GM12801 (cell line): Measurements from ENCODE around the gene NAV2.

ENCODE experiments used
- CTCF ChIP-seq: IDR thresholded peaks from one replicate; pipeline ENCODE4 v1.5.1; 2011; ENCODE audit warnings: control low read depth; ENCODE audit not compliant: insufficient read length; ENCODE audit errors: extremely low read depth

The NAV2 gene

GRCh38 chr11:19957294-19957943, 244.8 kb downstream of the NAV2 start:
- no peak for TF ChIP-seq CTCF

- no peak for TF ChIP-seq CTCF
These were observed 245.6 kb downstream of the NAV2 start for GRCh38 chr11:19958204-19958603.

- no peak for TF ChIP-seq CTCF
These were observed 246.6 kb downstream of the NAV2 start for GRCh38 chr11:19959210-19959609.

GRCh38 chr11:19959648-19960059, 247.0 kb downstream of the NAV2 start:
- TF ChIP-seq CTCF, result no peak

GRCh38 chr11:19961225-19961624, 248.6 kb downstream of the NAV2 start:
- no peak for TF ChIP-seq CTCF

GRCh38 chr11:19962053-19962800, 249.6 kb downstream of the NAV2 start:
- no peak for TF ChIP-seq CTCF

- no peak for TF ChIP-seq CTCF
These were observed 250.2 kb downstream of the NAV2 start for GRCh38 chr11:19962801-19963175.
